ENCODE measurements around the gene THADA.

- no peak for TF ChIP-seq CTCF (IDR thresholded peaks at IDR 0.05; ENCODE audit: low read depth, low read length)
- no peak for TF ChIP-seq EZH2phosphoT487 (IDR thresholded peaks at IDR 0.05; ENCODE audit: low read depth)
Observed at GRCh38 chr2:43412114-43412753, 183.6 kb downstream of the THADA start.
